OCI-LY3 (cell line): ENCODE measurements around the gene UBXN10.

Experiments used
- EZH2phosphoT487 ChIP-seq: fragments of 200-600 bp; shearing (Covaris generic); IDR thresholded peaks from 2 replicates; pipeline ENCODE4 v1.6.1; 2018; ENCODE audit warnings: antibody characterized with exemption, mixed run types, low read depth
- TF ChIP-seq, protein P1 (sequence below): fragments of 200-600, 300-600 bp; sonication (generic); IDR thresholded peaks from 2 replicates; pipeline ENCODE4 v1.5.1; 2014; ENCODE audit warnings: antibody characterized with exemption, low read length, low read depth

DNA sequence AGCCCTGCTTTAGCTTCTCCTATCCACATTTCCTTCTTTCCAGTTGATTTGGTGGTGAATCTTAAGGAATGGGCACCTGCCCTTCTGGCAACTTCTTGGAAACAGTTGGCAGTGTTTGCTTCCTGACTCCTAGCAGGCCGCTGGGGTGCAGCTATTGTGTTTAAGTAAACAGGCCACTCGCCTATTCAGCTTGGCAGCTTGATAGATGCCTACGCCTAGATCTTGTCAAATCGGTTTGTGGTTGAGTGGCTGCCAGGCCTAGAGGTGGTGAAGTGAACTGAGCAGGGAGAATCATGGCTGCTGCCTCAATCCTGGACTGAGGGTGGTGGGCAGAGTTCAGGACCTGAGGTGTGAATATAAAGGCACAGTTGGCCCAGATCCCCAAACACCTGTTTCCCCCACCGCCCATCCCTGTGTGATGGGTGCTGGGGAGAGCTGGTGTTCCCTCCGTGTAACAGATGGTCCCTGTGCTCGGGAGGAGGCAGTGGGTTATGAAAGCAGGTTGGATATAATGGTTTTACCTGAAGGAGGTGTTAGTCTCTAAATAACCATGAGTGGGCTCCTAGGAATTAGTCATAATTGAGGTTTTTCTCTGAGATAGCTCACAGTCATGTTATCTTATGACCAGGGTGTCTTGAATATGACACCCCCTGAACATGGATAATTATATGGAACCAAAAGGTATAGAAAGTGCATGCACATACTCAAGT is 1.4 kb downstream of the UBXN10 start:
- TF ChIP-seq, protein P1, sequence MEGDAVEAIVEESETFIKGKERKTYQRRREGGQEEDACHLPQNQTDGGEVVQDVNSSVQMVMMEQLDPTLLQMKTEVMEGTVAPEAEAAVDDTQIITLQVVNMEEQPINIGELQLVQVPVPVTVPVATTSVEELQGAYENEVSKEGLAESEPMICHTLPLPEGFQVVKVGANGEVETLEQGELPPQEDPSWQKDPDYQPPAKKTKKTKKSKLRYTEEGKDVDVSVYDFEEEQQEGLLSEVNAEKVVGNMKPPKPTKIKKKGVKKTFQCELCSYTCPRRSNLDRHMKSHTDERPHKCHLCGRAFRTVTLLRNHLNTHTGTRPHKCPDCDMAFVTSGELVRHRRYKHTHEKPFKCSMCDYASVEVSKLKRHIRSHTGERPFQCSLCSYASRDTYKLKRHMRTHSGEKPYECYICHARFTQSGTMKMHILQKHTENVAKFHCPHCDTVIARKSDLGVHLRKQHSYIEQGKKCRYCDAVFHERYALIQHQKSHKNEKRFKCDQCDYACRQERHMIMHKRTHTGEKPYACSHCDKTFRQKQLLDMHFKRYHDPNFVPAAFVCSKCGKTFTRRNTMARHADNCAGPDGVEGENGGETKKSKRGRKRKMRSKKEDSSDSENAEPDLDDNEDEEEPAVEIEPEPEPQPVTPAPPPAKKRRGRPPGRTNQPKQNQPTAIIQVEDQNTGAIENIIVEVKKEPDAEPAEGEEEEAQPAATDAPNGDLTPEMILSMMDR, result no peak
- no peak for TF ChIP-seq EZH2phosphoT487
